Measurements from ENCODE around the gene DENND6B.

DNA sequence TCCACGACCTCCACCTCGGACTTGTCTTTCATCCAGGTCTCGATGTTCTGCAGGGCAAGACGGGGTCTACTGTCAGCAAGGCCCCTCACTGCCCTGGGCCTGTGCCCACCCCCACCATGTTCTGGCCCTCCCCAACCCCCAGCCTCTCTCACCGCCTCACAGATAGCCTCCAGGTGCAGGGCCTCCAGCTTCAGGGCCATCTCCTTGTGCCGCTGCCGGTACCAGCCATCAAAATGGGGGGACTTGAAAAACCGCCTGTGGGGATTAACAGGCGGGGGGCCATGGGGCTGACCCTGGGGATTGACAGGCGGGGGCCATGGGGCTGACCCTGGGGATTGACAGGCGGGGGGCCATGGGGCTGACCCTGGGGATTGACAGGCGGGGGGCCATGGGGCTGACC is 14.4 kb downstream of the DENND6B start:
- TF ChIP-seq, protein P1, sequence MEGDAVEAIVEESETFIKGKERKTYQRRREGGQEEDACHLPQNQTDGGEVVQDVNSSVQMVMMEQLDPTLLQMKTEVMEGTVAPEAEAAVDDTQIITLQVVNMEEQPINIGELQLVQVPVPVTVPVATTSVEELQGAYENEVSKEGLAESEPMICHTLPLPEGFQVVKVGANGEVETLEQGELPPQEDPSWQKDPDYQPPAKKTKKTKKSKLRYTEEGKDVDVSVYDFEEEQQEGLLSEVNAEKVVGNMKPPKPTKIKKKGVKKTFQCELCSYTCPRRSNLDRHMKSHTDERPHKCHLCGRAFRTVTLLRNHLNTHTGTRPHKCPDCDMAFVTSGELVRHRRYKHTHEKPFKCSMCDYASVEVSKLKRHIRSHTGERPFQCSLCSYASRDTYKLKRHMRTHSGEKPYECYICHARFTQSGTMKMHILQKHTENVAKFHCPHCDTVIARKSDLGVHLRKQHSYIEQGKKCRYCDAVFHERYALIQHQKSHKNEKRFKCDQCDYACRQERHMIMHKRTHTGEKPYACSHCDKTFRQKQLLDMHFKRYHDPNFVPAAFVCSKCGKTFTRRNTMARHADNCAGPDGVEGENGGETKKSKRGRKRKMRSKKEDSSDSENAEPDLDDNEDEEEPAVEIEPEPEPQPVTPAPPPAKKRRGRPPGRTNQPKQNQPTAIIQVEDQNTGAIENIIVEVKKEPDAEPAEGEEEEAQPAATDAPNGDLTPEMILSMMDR (conservative IDR thresholded peaks at IDR 0.05; ENCODE audit: low read depth in 2 of 2), result no peak
- TF ChIP-seq, protein P2, sequence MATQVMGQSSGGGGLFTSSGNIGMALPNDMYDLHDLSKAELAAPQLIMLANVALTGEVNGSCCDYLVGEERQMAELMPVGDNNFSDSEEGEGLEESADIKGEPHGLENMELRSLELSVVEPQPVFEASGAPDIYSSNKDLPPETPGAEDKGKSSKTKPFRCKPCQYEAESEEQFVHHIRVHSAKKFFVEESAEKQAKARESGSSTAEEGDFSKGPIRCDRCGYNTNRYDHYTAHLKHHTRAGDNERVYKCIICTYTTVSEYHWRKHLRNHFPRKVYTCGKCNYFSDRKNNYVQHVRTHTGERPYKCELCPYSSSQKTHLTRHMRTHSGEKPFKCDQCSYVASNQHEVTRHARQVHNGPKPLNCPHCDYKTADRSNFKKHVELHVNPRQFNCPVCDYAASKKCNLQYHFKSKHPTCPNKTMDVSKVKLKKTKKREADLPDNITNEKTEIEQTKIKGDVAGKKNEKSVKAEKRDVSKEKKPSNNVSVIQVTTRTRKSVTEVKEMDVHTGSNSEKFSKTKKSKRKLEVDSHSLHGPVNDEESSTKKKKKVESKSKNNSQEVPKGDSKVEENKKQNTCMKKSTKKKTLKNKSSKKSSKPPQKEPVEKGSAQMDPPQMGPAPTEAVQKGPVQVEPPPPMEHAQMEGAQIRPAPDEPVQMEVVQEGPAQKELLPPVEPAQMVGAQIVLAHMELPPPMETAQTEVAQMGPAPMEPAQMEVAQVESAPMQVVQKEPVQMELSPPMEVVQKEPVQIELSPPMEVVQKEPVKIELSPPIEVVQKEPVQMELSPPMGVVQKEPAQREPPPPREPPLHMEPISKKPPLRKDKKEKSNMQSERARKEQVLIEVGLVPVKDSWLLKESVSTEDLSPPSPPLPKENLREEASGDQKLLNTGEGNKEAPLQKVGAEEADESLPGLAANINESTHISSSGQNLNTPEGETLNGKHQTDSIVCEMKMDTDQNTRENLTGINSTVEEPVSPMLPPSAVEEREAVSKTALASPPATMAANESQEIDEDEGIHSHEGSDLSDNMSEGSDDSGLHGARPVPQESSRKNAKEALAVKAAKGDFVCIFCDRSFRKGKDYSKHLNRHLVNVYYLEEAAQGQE (IDR thresholded peaks at IDR 0.05; ENCODE audit: unreplicated experiment), result no peak
- TF ChIP-seq EZH2 (IDR thresholded peaks at IDR 0.05; ENCODE audit: low read depth, unreplicated experiment), result no peak

Measured in GM23338 (cell line).